Chondrocyte (in vitro differentiated cells): Measurements from ENCODE around the gene CES4A. TPM values are rescaled to one million over a fixed set of nuclear protein-coding genes. Genes with fewer than 3 reads are reported as not detected.
"Not testable (repeated sequence)": the region's sequence is repeated elsewhere in the genome, so short reads cannot be mapped to it uniquely, and the experiment has no call there.

ENCODE experiments used
- DNase-seq: peaks from one replicate; pipeline ENCODE4 v3.0.0; 2021; ENCODE audit warnings: mixed read lengths, low spot score
- H3K27ac Mint-ChIP-seq: one replicate; pipeline ENCODE4 v1.8.0; 2021; ENCODE audit warnings: mild to moderate bottlenecking, moderate library complexity, mixed read lengths; ENCODE audit not compliant: unreplicated experiment
- H3K27me3 Mint-ChIP-seq: 2 replicates; pipeline ENCODE4 v1.8.0; 2021; ENCODE audit warnings: low read depth, mixed read lengths
- H3K36me3 Mint-ChIP-seq: 2 replicates; pipeline ENCODE4 v1.8.0; 2021; ENCODE audit warnings: low read depth, mixed read lengths
- H3K4me1 Mint-ChIP-seq: 2 replicates; pipeline ENCODE4 v1.8.0; 2021; ENCODE audit warnings: low read depth, mild to moderate bottlenecking, mixed read lengths
- H3K4me3 Mint-ChIP-seq: one replicate; pipeline ENCODE4 v1.8.0; 2021; ENCODE audit warnings: mild to moderate bottlenecking, moderate library complexity, mixed read lengths; ENCODE audit not compliant: unreplicated experiment
- H3K9me3 Mint-ChIP-seq: 2 replicates; pipeline ENCODE4 v1.8.0; 2021; ENCODE audit warnings: low read depth, mixed read lengths
- CTCF ChIP-seq: fragments of 200-600 bp; sonication (generic); IDR thresholded peaks from 2 replicates; pipeline ENCODE4 v1.5.0; 2021; ENCODE audit warnings: antibody characterized with exemption, mild to moderate bottlenecking, moderate library complexity
- total RNA-seq: library from RNA; stranded (reverse); gene quantifications from 3 replicates; pipeline ENCODE4 v1.2.1, GENCODE V29; 2021

Gene CES4A
- total RNA-seq, 1 donor from 2014 or later, result 2.6 TPM

GRCh38 chr16:66944054-66944441 is 44.3 kb upstream of the CES4A start:
- Mint-ChIP-seq H3K27me3 (no peaks in the 10 kb centered on the region), H3K4me3 (no peak overlapping the region), H3K36me3 (peaks cover 18% of the 10 kb centered on the region), H3K9me3 (no peaks in the 10 kb centered on the region), H3K4me1 (peaks cover 2% of the 10 kb centered on the region), H3K27ac (no peak overlapping the region)
- no peak for DNase-seq
- TF ChIP-seq CTCF, result no peak

- not testable (repeated sequence) for H3K9me3 Mint-ChIP-seq, H3K27me3 Mint-ChIP-seq, H3K4me1 Mint-ChIP-seq, DNase-seq, H3K4me3 Mint-ChIP-seq
- Mint-ChIP-seq H3K27ac (peak overlapping the region; percentile 12), H3K36me3 (peaks cover 15% of the 10 kb centered on the region)
These were observed 43.4 kb upstream of the CES4A start for GRCh38 chr16:66944971-66945370.

- no peak for TF ChIP-seq CTCF
- no peak overlapping the region for H3K4me3 Mint-ChIP-seq
- no peaks in the 10 kb centered on the region for H3K9me3 Mint-ChIP-seq
- DNase-seq, result no peak
- no peak overlapping the region for H3K27ac Mint-ChIP-seq
- H3K36me3 Mint-ChIP-seq, result peaks cover 15% of the 10 kb centered on the region
- H3K27me3 Mint-ChIP-seq, result peaks cover 2% of the 10 kb centered on the region
- H3K4me1 Mint-ChIP-seq, result peaks cover 2% of the 10 kb centered on the region
These were observed 42.5 kb upstream of the CES4A start for GRCh38 chr16:66945939-66946338.

DNA sequence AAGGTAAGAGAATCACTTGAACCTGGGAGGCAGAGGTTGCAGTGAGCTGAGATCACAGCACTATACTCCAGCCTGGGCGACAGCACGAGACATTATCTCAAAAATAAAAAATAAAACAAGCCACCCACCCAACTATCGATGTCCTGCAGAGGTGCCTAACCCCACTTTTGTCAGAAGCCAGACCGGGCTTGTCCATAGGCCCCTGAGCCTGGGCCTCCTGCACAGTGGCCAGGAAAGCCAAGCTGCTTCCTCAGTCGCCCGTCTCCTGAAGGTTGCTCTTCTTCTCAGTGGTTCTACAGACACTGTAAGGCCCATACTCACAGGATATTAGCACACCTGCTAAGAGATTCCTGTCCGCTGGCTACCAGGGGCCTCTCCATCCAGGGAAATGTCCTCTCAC is 41.8 kb upstream of the CES4A start:
- peaks cover 2% of the 10 kb centered on the region for H3K27me3 Mint-ChIP-seq
- no peak for DNase-seq
- H3K9me3 Mint-ChIP-seq, result peaks cover 4% of the 10 kb centered on the region
- H3K4me1 Mint-ChIP-seq, result peaks cover 2% of the 10 kb centered on the region
- H3K4me3 Mint-ChIP-seq, result no peak overlapping the region
- H3K27ac Mint-ChIP-seq, result no peak overlapping the region
- peaks cover 15% of the 10 kb centered on the region for H3K36me3 Mint-ChIP-seq
- no peak for TF ChIP-seq CTCF

GRCh38 chr16:66946974-66947301 is 41.5 kb upstream of the CES4A start:
- Mint-ChIP-seq H3K27me3 (peaks cover 2% of the 10 kb centered on the region), H3K4me1 (peaks cover 2% of the 10 kb centered on the region), H3K9me3 (peaks cover 8% of the 10 kb centered on the region), H3K4me3 (no peak overlapping the region), H3K36me3 (peaks cover 12% of the 10 kb centered on the region), H3K27ac (no peak overlapping the region)
- TF ChIP-seq CTCF, result no peak
- DNase-seq, result no peak

GRCh38 chr16:66947302-66948065 is 40.9 kb upstream of the CES4A start:
- Mint-ChIP-seq H3K4me3 (no peak overlapping the region), H3K9me3 (peaks cover 8% of the 10 kb centered on the region), H3K27me3 (peaks cover 2% of the 10 kb centered on the region), H3K4me1 (peaks cover 2% of the 10 kb centered on the region), H3K27ac (no peak overlapping the region), H3K36me3 (peaks cover 6% of the 10 kb centered on the region)
- no peak for DNase-seq
- TF ChIP-seq CTCF, result peak; percentile 93
